ENCODE data around the gene PRAMEF8. TPM values are rescaled to one million over a fixed set of nuclear protein-coding genes. Genes with fewer than 3 reads are reported as not detected.

The PRAMEF8 gene
- total and polyA plus RNA-seq, 2 experiments from 2014 or later, result not detected

Small RNA genes within 50 kb of the gene (small RNA-seq; reads per million reads assigned to genes)
- gene RNU6-771P (ENCODE audit: low replicate concordance), result not detected

Other genes with a start within 250 kb of the PRAMEF8 start
- not detected in 2 replicates for gene PRAMEF27, start 228.6 kb downstream of the PRAMEF8 start, total RNA-seq (2014; rRNA removed; shearing (Covaris generic))
- gene PRAMEF27, start 228.6 kb downstream of the PRAMEF8 start, polyA plus RNA-seq (2016; fragmentation: Nextera tagmentation; extraction: Ambion mirVana), result not detected in 2 replicates
- not detected in 2 replicates for gene HNRNPCL3, start 224.4 kb downstream of the PRAMEF8 start, total RNA-seq (2014; rRNA removed; shearing (Covaris generic))
- not detected in 2 replicates for gene HNRNPCL3, start 224.4 kb downstream of the PRAMEF8 start, polyA plus RNA-seq (2016; fragmentation: Nextera tagmentation; extraction: Ambion mirVana)
- gene PRAMEF25, start 214.4 kb downstream of the PRAMEF8 start, total RNA-seq (2014; rRNA removed; shearing (Covaris generic)), result not detected in 2 replicates
- gene PRAMEF25, start 214.4 kb downstream of the PRAMEF8 start, polyA plus RNA-seq (2016; fragmentation: Nextera tagmentation; extraction: Ambion mirVana), result not detected in 2 replicates
- not detected in 2 replicates for gene HNRNPCL2, start 168.3 kb downstream of the PRAMEF8 start, total RNA-seq (2014; rRNA removed; shearing (Covaris generic))
- not detected in 2 replicates for gene HNRNPCL2, start 168.3 kb downstream of the PRAMEF8 start, polyA plus RNA-seq (2016; fragmentation: Nextera tagmentation; extraction: Ambion mirVana)
- gene PRAMEF26, start 129.1 kb downstream of the PRAMEF8 start, total RNA-seq (2014; rRNA removed; shearing (Covaris generic)), result not detected in 2 replicates
- not detected in 2 replicates for gene PRAMEF26, start 129.1 kb downstream of the PRAMEF8 start, polyA plus RNA-seq (2016; fragmentation: Nextera tagmentation; extraction: Ambion mirVana)
- gene HNRNPCL4, start 119.5 kb downstream of the PRAMEF8 start, total RNA-seq (2014; rRNA removed; shearing (Covaris generic)), result not detected in 2 replicates
- gene HNRNPCL4, start 119.5 kb downstream of the PRAMEF8 start, polyA plus RNA-seq (2016; fragmentation: Nextera tagmentation; extraction: Ambion mirVana), result not detected in 2 replicates
- not detected in 2 replicates for gene PRAMEF9, start 113.3 kb downstream of the PRAMEF8 start, total RNA-seq (2014; rRNA removed; shearing (Covaris generic))
- not detected in 2 replicates for gene PRAMEF9, start 113.3 kb downstream of the PRAMEF8 start, polyA plus RNA-seq (2016; fragmentation: Nextera tagmentation; extraction: Ambion mirVana)
- gene PRAMEF13, start 83.7 kb downstream of the PRAMEF8 start, total RNA-seq (2014; rRNA removed; shearing (Covaris generic)), result not detected in 2 replicates
- not detected in 2 replicates for gene PRAMEF13, start 83.7 kb downstream of the PRAMEF8 start, polyA plus RNA-seq (2016; fragmentation: Nextera tagmentation; extraction: Ambion mirVana)
- not detected in 2 replicates for gene PRAMEF18, start 59.0 kb downstream of the PRAMEF8 start, total RNA-seq (2014; rRNA removed; shearing (Covaris generic))
- gene PRAMEF18, start 59.0 kb downstream of the PRAMEF8 start, polyA plus RNA-seq (2016; fragmentation: Nextera tagmentation; extraction: Ambion mirVana), result not detected in 2 replicates
- gene PRAMEF5, start 30.9 kb downstream of the PRAMEF8 start, total RNA-seq (2014; rRNA removed; shearing (Covaris generic)), result not detected in 2 replicates
- not detected in 2 replicates for gene PRAMEF5, start 30.9 kb downstream of the PRAMEF8 start, polyA plus RNA-seq (2016; fragmentation: Nextera tagmentation; extraction: Ambion mirVana)
- gene PRAMEF33, start 18.4 kb upstream of the PRAMEF8 start, total RNA-seq (2014; rRNA removed; shearing (Covaris generic)), result not detected in 2 replicates
- not detected in 2 replicates for gene PRAMEF33, start 18.4 kb upstream of the PRAMEF8 start, polyA plus RNA-seq (2016; fragmentation: Nextera tagmentation; extraction: Ambion mirVana)
- gene PRAMEF15, start 30.4 kb upstream of the PRAMEF8 start, total RNA-seq (2014; rRNA removed; shearing (Covaris generic)), result not detected in 2 replicates
- not detected in 2 replicates for gene PRAMEF15, start 30.4 kb upstream of the PRAMEF8 start, polyA plus RNA-seq (2016; fragmentation: Nextera tagmentation; extraction: Ambion mirVana)
- gene PRAMEF14, start 62.0 kb upstream of the PRAMEF8 start, total RNA-seq (2014; rRNA removed; shearing (Covaris generic)), result not detected in 2 replicates
- not detected in 2 replicates for gene PRAMEF14, start 62.0 kb upstream of the PRAMEF8 start, polyA plus RNA-seq (2016; fragmentation: Nextera tagmentation; extraction: Ambion mirVana)
- not detected in 2 replicates for gene PRAMEF19, start 86.8 kb upstream of the PRAMEF8 start, total RNA-seq (2014; rRNA removed; shearing (Covaris generic))
- gene PRAMEF19, start 86.8 kb upstream of the PRAMEF8 start, polyA plus RNA-seq (2016; fragmentation: Nextera tagmentation; extraction: Ambion mirVana), result not detected in 2 replicates
- not detected in 2 replicates for gene PRAMEF17, start 104.5 kb upstream of the PRAMEF8 start, total RNA-seq (2014; rRNA removed; shearing (Covaris generic))
- not detected in 2 replicates for gene PRAMEF17, start 104.5 kb upstream of the PRAMEF8 start, polyA plus RNA-seq (2016; fragmentation: Nextera tagmentation; extraction: Ambion mirVana)
- not detected in 2 replicates for gene PRAMEF20, start 125.3 kb upstream of the PRAMEF8 start, total RNA-seq (2014; rRNA removed; shearing (Covaris generic))
- gene PRAMEF20, start 125.3 kb upstream of the PRAMEF8 start, polyA plus RNA-seq (2016; fragmentation: Nextera tagmentation; extraction: Ambion mirVana), result not detected in 2 replicates
- gene LRRC38, start 228.9 kb upstream of the PRAMEF8 start, total RNA-seq (2014; rRNA removed; shearing (Covaris generic)), result 0.17 TPM in 1 of 2 replicates, not detected in the other
- not detected in 2 replicates for gene LRRC38, start 228.9 kb upstream of the PRAMEF8 start, polyA plus RNA-seq (2016; fragmentation: Nextera tagmentation; extraction: Ambion mirVana)

All from GM23338 (cell line).